Thymus (tissue), 11 donors: Measurements from ENCODE around the gene YPEL1. TPM values are rescaled to one million over a fixed set of nuclear protein-coding genes. Genes with fewer than 3 reads are reported as not detected.
"Not testable (repeated sequence)": the region's sequence is repeated elsewhere in the genome, so short reads cannot be mapped to it uniquely, and the experiment has no call there.

Source experiments
- DNase-seq, 9 donors: peaks; one replicate each; pipeline ENCODE4 v3.0.0-alpha.2; 2013; ENCODE audit warnings: low spot score in 9 of 9, low read depth in 6 of 9, missing footprints in 1 of 9
- H3K27ac ChIP-seq, 2 donors: one replicate each; pipeline ENCODE4 v1.5.1; 2013; ENCODE audit warnings: control low read depth in 1 of 2, low read depth in 1 of 2, low read length in 1 of 2, mild to moderate bottlenecking in 1 of 2, moderate library complexity in 1 of 2
- H3K27me3 ChIP-seq, 2 donors: one replicate each; pipeline ENCODE4 v1.5.1; 2013; ENCODE audit warnings: low read length in 1 of 2; ENCODE audit not compliant: control insufficient read depth in 2 of 2, insufficient read depth in 1 of 2
- H3K36me3 ChIP-seq, 2 donors: one replicate each; pipeline ENCODE4 v1.5.1; 2013; ENCODE audit warnings: low read length in 1 of 2, mild to moderate bottlenecking in 1 of 2, moderate library complexity in 1 of 2; ENCODE audit not compliant: control insufficient read depth in 2 of 2, insufficient read depth in 2 of 2
- H3K4me1 ChIP-seq, 2 donors: one replicate each; pipeline ENCODE4 v1.5.1; 2013; ENCODE audit warnings: low read length in 2 of 2; ENCODE audit not compliant: control insufficient read depth in 2 of 2, insufficient read depth in 2 of 2
- H3K4me3 ChIP-seq, 2 donors: one replicate each; pipeline ENCODE4 v1.5.1; 2013; ENCODE audit warnings: low read length in 2 of 2, control low read depth in 1 of 2, mild to moderate bottlenecking in 1 of 2
- H3K9me3 ChIP-seq, 2 donors: one replicate each; pipeline ENCODE4 v1.5.1; 2013; ENCODE audit warnings: low read length in 1 of 2, mild to moderate bottlenecking in 1 of 2; ENCODE audit not compliant: control insufficient read depth in 2 of 2, insufficient read depth in 1 of 2
- WGBS: extraction: QIAGEN DNeasy Blood & Tissue Kit; methylation state at CpG from one replicate; pipeline ENCODE4 v1.1.7; 2013; 5-methylcytosine and 5-hydroxymethylcytosine counted together
- polyA plus RNA-seq: library from polyadenylated mRNA; stranded (reverse); fragments of 200-250 nt; gene quantifications from one replicate; pipeline ENCODE4 v1.2.3, GENCODE V29; 2013
- total RNA-seq: library from RNA; stranded (reverse); fragments of 120-200 nt; gene quantifications from one replicate; pipeline ENCODE4 v1.2.4, GENCODE V29; 2013
- donor health status: healthy.

The YPEL1 gene
- total and polyA plus RNA-seq, 2 donors = 9.1 to 14.2 TPM

GRCh38 chr22:21693333-21693998, 42.1 kb downstream of the YPEL1 start:
- Histone ChIP-seq H3K4me1 (no peaks in the 10 kb centered on the region), H3K36me3 (peaks cover 65 to 71% of the 10 kb centered on the region in 2 donors), H3K4me3 (no peak overlapping the region), H3K27me3 (no peaks in the 10 kb centered on the region), H3K9me3 (no peaks in the 10 kb centered on the region), H3K27ac (no peak overlapping the region)
- WGBS = 99% methylated on average over 14 of the region's 14 CpGs
- no peak for DNase-seq

GRCh38 chr22:21692856-21693255, 42.7 kb downstream of the YPEL1 start:
- H3K9me3 ChIP-seq, H3K27me3 ChIP-seq, H3K27ac ChIP-seq, DNase-seq, H3K4me3 ChIP-seq, H3K4me1 ChIP-seq: not testable (repeated sequence)
- WGBS = 97% methylated on average over 9 of the region's 9 CpGs
- H3K36me3 ChIP-seq = peaks cover 67 to 71% of the 10 kb centered on the region in 2 donors

GRCh38 chr22:21691816-21692215, 43.8 kb downstream of the YPEL1 start:
- Histone ChIP-seq H3K27ac (no peak overlapping the region), H3K4me1 (no peaks in the 10 kb centered on the region), H3K4me3 (no peak overlapping the region), H3K36me3 (peaks cover 68 to 70% of the 10 kb centered on the region in 2 donors), H3K27me3 (no peaks in the 10 kb centered on the region), H3K9me3 (no peaks in the 10 kb centered on the region)
- DNase-seq = no peak
- 95% methylated on average over 16 of the region's 16 CpGs for WGBS

GRCh38 chr22:21690401-21690801, 45.2 kb downstream of the YPEL1 start:
- Histone ChIP-seq H3K4me3 (no peak overlapping the region), H3K27me3 (no peaks in the 10 kb centered on the region), H3K36me3 (peaks cover 66 to 68% of the 10 kb centered on the region in 2 donors), H3K9me3 (no peaks in the 10 kb centered on the region), H3K4me1 (no peaks in the 10 kb centered on the region), H3K27ac (no peak overlapping the region)
- WGBS = 85% methylated on average over 5 of the region's 5 CpGs
- DNase-seq = no peak

- DNase-seq = no peak
- no peak overlapping the region for H3K27ac ChIP-seq
- WGBS = 97% methylated on average over 20 of the region's 20 CpGs
Observed at GRCh38 chr22:21688706-21689381, 46.8 kb downstream of the YPEL1 start.

GRCh38 chr22:21688341-21688705, 47.3 kb downstream of the YPEL1 start:
- Histone ChIP-seq H3K4me1 (no peaks in the 10 kb centered on the region), H3K27me3 (no peaks in the 10 kb centered on the region), H3K36me3 (peaks cover 63 to 64% of the 10 kb centered on the region in 2 donors), H3K27ac (no peak overlapping the region), H3K4me3 (no peak overlapping the region), H3K9me3 (no peaks in the 10 kb centered on the region)
- DNase-seq = no peak
- WGBS = over 99% methylated on average over 6 of the region's 6 CpGs

More at GRCh38 chr22:21688706-21689381, 46.8 kb downstream of the YPEL1 start:
- H3K4me1 ChIP-seq = no peaks in the 10 kb centered on the region
- no peaks in the 10 kb centered on the region for H3K27me3 ChIP-seq
- H3K36me3 ChIP-seq = peaks cover 64% of the 10 kb centered on the region in 2 donors
- no peaks in the 10 kb centered on the region for H3K9me3 ChIP-seq
- H3K4me3 ChIP-seq = no peak overlapping the region

- 97% methylated on average over 11 of the region's 11 CpGs for WGBS
- Histone ChIP-seq H3K4me3 (no peak overlapping the region), H3K27me3 (no peaks in the 10 kb centered on the region), H3K9me3 (no peaks in the 10 kb centered on the region), H3K36me3 (peaks cover 65 to 66% of the 10 kb centered on the region in 2 donors), H3K4me1 (no peaks in the 10 kb centered on the region), H3K27ac (no peak overlapping the region)
- no peak for DNase-seq
Observed at GRCh38 chr22:21687685-21688259, 47.8 kb downstream of the YPEL1 start.

GRCh38 chr22:21686634-21687393, 48.8 kb downstream of the YPEL1 start:
- no peak for DNase-seq
- no peaks in the 10 kb centered on the region for H3K27me3 ChIP-seq
- H3K27ac ChIP-seq = no peak overlapping the region
- 97% methylated on average over 23 of the region's 23 CpGs for WGBS
- H3K4me1 ChIP-seq = no peaks in the 10 kb centered on the region
- H3K9me3 ChIP-seq = no peaks in the 10 kb centered on the region
- no peak overlapping the region for H3K4me3 ChIP-seq
- H3K36me3 ChIP-seq = peaks cover 73 to 74% of the 10 kb centered on the region in 2 donors

- WGBS = over 99% methylated on average over 8 of the region's 8 CpGs
- H3K27ac ChIP-seq = no peak overlapping the region
- H3K4me1 ChIP-seq = no peaks in the 10 kb centered on the region
- H3K36me3 ChIP-seq = peaks cover 71 to 76% of the 10 kb centered on the region in 2 donors
- no peak for DNase-seq
- H3K9me3 ChIP-seq = no peaks in the 10 kb centered on the region
- H3K4me3 ChIP-seq = no peak overlapping the region
- no peaks in the 10 kb centered on the region for H3K27me3 ChIP-seq
Observed at GRCh38 chr22:21686193-21686608, 49.4 kb downstream of the YPEL1 start.
